ENCODE data around the gene EDNRA. TPM values are rescaled to one million over a fixed set of nuclear protein-coding genes. Genes with fewer than 3 reads are reported as not detected.

EDNRA gene
- total RNA-seq, 1 experiment from 2014 or later: 1.4 TPM

GRCh38 chr4:147485167-147485566, 4.3 kb downstream of the EDNRA start:
- Histone ChIP-seq H3K36me3 (replicated peaks; ENCODE audit: control insufficient read depth, insufficient read depth, low read length) (no peaks in the 10 kb centered on the region), H3K27me3 (ENCODE audit: control insufficient read depth, insufficient read depth, low read length) (peaks cover 26% of the 10 kb centered on the region), H3K4me3 (ENCODE audit: insufficient read depth, low read depth, low read length) (no peak overlapping the region)
- DNase-seq: no peak

DNA sequence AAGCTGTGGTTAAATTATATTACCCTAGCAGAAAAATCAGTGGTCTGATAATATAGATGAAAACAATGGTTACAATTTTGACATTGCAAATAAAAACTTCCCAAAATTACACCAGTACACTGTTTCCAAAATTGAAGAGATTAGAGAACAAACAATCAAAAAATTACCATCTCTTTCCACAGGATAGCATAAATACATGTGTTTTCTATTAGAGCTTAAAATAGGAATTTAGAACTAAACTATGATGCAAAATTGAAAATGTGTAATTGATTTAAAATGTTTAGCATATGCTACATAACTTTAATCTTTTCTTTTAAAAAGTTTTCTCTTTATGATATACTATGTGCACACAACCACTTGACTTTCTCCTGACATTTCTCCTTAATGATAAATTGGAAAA, 6.7 kb downstream of the EDNRA start:
- Histone ChIP-seq H3K36me3 (replicated peaks; ENCODE audit: control insufficient read depth, insufficient read depth, low read length) (no peaks in the 10 kb centered on the region), H3K27me3 (ENCODE audit: control insufficient read depth, insufficient read depth, low read length) (peaks cover 2% of the 10 kb centered on the region), H3K4me3 (ENCODE audit: insufficient read depth, low read depth, low read length) (no peak overlapping the region)
- DNase-seq: no peak

- no peak for DNase-seq
- Histone ChIP-seq H3K36me3 (replicated peaks; ENCODE audit: control insufficient read depth, insufficient read depth, low read length) (no peaks in the 10 kb centered on the region), H3K4me3 (ENCODE audit: insufficient read depth, low read depth, low read length) (no peak overlapping the region)
Measured at GRCh38 chr4:147488556-147488955, 7.7 kb downstream of the EDNRA start.

DNA sequence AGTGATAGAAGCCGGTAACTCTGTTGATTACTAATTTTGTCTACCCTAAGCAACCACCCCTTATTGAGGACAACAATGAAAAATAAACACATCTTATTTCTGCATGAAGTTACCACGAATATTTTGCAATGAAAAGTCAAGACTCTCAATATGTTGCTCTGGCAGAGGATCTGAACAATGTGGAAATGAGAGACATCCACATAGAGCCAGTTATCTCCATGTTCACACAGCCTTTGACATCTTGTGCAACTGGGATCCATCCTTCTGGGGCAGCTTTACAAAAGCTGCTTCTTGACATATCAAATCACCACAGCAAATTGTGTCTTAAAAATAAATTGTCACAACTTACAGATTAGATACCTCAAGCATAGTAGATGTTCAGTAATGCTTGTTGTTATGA, 10.2 kb downstream of the EDNRA start:
- no peak overlapping the region for H3K4me3 ChIP-seq (ENCODE audit: insufficient read depth, low read depth, low read length)
- no peak for DNase-seq
- no peaks in the 10 kb centered on the region for H3K36me3 ChIP-seq (replicated peaks; ENCODE audit: control insufficient read depth, insufficient read depth, low read length)
- H3K27me3 ChIP-seq (ENCODE audit: control insufficient read depth, insufficient read depth, low read length): no peaks in the 10 kb centered on the region

More at GRCh38 chr4:147488556-147488955, 7.7 kb downstream of the EDNRA start:
- no peaks in the 10 kb centered on the region for H3K27me3 ChIP-seq (ENCODE audit: control insufficient read depth, insufficient read depth, low read length)

GRCh38 chr4:147492306-147492705, 11.4 kb downstream of the EDNRA start:
- no peak for DNase-seq
- Histone ChIP-seq H3K27me3 (ENCODE audit: control insufficient read depth, insufficient read depth, low read length) (no peaks in the 10 kb centered on the region), H3K4me3 (ENCODE audit: insufficient read depth, low read depth, low read length) (no peak overlapping the region), H3K36me3 (replicated peaks; ENCODE audit: control insufficient read depth, insufficient read depth, low read length) (no peaks in the 10 kb centered on the region)

DNA sequence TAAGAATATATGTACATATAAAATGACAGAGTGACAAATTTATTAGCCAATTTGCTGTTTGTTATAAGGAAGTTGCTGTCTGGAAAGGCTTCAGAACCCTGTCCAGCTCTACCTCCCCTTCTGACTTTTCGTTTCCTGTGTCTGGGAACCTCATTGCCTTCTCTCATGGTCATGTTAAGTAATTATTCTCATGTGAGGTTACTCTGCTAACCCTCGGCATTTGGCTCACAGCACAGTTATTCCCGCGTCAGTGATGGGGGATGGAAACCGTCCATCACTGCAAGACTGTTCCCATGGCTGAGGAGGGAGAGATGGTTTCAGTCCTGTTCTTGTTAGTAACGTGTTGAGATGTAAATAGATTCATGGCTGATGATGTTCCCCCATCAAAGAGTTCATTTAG, 11.9 kb downstream of the EDNRA start:
- no peak for DNase-seq
- Histone ChIP-seq H3K36me3 (replicated peaks; ENCODE audit: control insufficient read depth, insufficient read depth, low read length) (no peaks in the 10 kb centered on the region), H3K4me3 (ENCODE audit: insufficient read depth, low read depth, low read length) (no peak overlapping the region), H3K27me3 (ENCODE audit: control insufficient read depth, insufficient read depth, low read length) (no peaks in the 10 kb centered on the region)

DNA sequence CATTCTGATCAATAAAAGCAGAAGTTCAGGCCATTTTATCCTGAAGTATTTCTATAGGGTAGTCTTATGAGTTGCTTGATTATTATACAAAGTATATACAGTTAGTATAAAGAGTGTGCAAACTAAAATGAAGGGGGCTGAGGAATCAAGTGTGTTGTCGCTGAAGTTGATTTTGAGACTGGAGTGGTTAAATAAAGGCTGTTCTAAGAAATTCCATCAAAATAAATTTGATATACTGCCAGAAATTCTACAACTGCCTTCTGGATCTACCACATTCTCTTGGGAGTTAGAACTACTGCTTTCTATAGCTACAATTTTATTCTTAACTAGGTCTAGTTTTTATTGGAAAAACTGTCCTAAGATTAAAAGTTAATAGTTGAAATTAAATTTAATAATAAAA, 12.4 kb downstream of the EDNRA start:
- DNase-seq: no peak
- Histone ChIP-seq H3K27me3 (ENCODE audit: control insufficient read depth, insufficient read depth, low read length) (no peaks in the 10 kb centered on the region), H3K4me3 (ENCODE audit: insufficient read depth, low read depth, low read length) (no peak overlapping the region), H3K36me3 (replicated peaks; ENCODE audit: control insufficient read depth, insufficient read depth, low read length) (no peaks in the 10 kb centered on the region)

- DNase-seq: no peak
- no peaks in the 10 kb centered on the region for H3K36me3 ChIP-seq (replicated peaks; ENCODE audit: control insufficient read depth, insufficient read depth, low read length)
- no peak overlapping the region for H3K4me3 ChIP-seq (ENCODE audit: insufficient read depth, low read depth, low read length)
- no peaks in the 10 kb centered on the region for H3K27me3 ChIP-seq (ENCODE audit: control insufficient read depth, insufficient read depth, low read length)
Measured at GRCh38 chr4:147494301-147494700, 13.4 kb downstream of the EDNRA start.

- no peak for DNase-seq
- no peaks in the 10 kb centered on the region for H3K36me3 ChIP-seq (replicated peaks; ENCODE audit: control insufficient read depth, insufficient read depth, low read length)
- H3K4me3 ChIP-seq (ENCODE audit: insufficient read depth, low read depth, low read length): no peak overlapping the region
- H3K27me3 ChIP-seq (ENCODE audit: control insufficient read depth, insufficient read depth, low read length): no peaks in the 10 kb centered on the region
Measured at GRCh38 chr4:147496500-147496899, 15.6 kb downstream of the EDNRA start.

DNA sequence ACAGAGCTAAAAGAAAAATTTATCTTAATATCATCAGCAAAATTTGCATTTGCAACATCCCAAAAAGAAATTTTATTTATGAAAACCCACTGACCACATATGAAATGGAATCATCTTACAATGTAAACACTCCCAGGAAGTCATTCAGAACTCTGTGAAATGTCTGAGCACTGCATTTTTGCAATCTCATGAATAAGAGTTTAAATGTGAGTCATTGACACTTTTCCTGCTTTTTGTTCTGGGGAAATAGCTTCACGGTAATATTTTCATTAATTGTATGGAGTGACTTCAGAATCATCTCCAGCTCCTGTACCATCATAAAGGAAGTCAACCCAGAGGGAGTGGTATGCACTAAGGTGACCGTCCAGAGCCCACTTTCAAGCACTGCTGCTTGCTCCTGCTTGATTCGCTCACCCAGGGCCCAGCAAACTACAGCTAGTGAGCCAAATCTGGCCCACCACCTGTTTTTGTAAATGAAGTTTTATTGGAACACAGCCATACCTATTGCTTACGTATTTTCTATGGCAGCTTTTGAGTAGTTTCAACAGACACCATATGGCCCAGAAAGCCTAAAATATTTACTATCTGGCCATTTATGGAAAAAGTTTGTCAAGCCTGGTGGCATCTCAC, 17.2 kb downstream of the EDNRA start:
- H3K27me3 ChIP-seq (ENCODE audit: control insufficient read depth, insufficient read depth, low read length): no peaks in the 10 kb centered on the region
- H3K36me3 ChIP-seq (replicated peaks; ENCODE audit: control insufficient read depth, insufficient read depth, low read length): no peaks in the 10 kb centered on the region
- H3K4me3 ChIP-seq (ENCODE audit: insufficient read depth, low read depth, low read length): no peak overlapping the region
- DNase-seq: no peak

- Histone ChIP-seq H3K36me3 (replicated peaks; ENCODE audit: control insufficient read depth, insufficient read depth, low read length) (no peaks in the 10 kb centered on the region), H3K4me3 (ENCODE audit: insufficient read depth, low read depth, low read length) (no peak overlapping the region), H3K27me3 (ENCODE audit: control insufficient read depth, insufficient read depth, low read length) (no peaks in the 10 kb centered on the region)
- DNase-seq: no peak
Measured at GRCh38 chr4:147508346-147508745, 27.4 kb downstream of the EDNRA start.

DNA sequence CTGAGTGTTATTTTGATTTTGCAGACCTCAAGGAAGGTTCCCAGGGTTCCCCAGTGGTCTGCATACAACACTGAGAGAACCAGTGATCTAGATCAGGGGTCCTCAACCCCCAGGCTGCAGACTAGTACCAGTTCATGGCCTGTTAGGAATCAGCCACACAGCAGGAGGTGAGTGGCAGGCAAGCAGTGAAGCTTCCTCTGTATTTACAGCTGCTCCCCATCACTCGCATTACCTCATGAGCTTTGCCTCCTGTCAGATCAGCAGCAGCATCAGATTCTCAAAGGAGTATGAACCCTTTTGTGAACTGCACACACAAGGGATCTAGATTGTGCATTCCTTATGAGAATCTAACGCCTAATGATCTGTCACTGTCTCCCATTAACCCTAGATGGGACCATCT, 28.5 kb downstream of the EDNRA start:
- Histone ChIP-seq H3K4me3 (ENCODE audit: insufficient read depth, low read depth, low read length) (no peak overlapping the region), H3K36me3 (replicated peaks; ENCODE audit: control insufficient read depth, insufficient read depth, low read length) (no peaks in the 10 kb centered on the region), H3K27me3 (ENCODE audit: control insufficient read depth, insufficient read depth, low read length) (no peaks in the 10 kb centered on the region)
- no peak for DNase-seq

DNA sequence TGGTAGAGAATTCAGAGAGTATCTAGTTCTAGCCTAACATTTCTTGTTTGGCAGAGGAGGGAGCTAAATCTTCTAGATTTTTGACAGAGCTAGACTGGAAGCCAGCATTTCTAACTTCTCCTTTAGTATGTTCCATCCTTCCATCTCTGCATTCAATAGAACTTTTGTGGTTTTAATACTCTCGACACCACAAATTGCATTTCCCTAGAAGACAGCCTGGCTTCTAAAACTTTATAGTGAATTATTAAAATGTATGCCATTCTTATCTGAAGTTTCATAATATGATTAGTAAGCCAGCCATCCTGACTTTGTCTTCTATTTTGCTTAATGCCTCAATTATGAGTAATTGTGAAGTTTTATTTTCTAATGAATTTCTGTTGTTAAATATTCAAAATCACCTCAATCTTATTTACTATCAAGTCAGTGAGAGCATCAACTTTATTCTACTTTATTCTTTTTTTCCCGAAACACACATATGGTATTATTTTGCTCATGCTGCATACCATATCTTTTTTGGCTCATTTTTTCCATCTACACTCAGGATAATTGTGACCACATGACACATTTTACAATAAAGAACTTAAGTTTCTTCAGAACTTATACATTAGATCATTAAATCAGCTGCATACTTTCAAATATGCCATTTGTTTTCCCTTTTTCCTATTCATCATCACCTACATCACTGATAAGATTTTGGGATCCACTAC, 30.2 kb downstream of the EDNRA start:
- no peak for DNase-seq
- no peaks in the 10 kb centered on the region for H3K36me3 ChIP-seq (replicated peaks; ENCODE audit: control insufficient read depth, insufficient read depth, low read length)
- H3K27me3 ChIP-seq (ENCODE audit: control insufficient read depth, insufficient read depth, low read length): no peaks in the 10 kb centered on the region
- no peak overlapping the region for H3K4me3 ChIP-seq (ENCODE audit: insufficient read depth, low read depth, low read length)

DNA sequence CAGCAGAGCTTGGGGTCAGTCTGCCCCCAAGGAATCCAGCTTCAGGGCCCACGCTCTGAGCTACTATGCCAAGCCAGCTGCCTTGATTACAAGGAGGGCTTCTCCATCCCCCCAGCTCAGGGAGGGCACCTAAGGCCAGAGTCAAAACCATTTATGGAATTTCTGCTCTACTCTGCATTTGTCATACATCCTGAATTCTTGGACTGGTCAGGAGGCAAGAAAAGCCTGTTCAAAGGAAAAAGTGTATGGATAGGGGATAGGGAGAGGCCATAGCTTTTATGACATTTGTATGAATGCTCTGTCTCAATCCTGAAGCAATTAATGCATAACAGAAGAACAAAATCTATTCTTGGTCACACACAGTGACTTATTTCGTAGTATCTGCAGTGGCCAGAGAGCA, 32.2 kb downstream of the EDNRA start:
- DNase-seq: no peak
- H3K27me3 ChIP-seq (ENCODE audit: control insufficient read depth, insufficient read depth, low read length): no peaks in the 10 kb centered on the region
- no peak overlapping the region for H3K4me3 ChIP-seq (ENCODE audit: insufficient read depth, low read depth, low read length)
- H3K36me3 ChIP-seq (replicated peaks; ENCODE audit: control insufficient read depth, insufficient read depth, low read length): no peaks in the 10 kb centered on the region

DNA sequence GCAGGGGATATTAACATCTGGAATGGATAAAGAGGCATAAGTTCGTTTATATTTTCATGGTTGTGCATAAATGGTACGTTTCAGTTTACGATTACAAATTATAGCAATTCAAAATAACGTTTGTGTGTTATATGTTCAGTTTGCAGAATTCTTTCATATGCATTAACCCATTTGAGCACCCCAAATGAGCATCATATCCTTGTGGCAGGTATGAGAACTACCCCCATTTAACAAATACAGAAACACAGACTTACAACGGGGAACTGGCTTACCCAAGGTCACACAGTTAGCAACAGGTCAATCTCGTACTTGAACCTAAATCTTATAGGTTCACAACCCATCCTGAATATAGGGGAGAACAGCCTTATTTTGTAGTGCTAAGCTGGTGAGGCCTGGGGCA, 33.1 kb downstream of the EDNRA start:
- Histone ChIP-seq H3K36me3 (replicated peaks; ENCODE audit: control insufficient read depth, insufficient read depth, low read length) (no peaks in the 10 kb centered on the region), H3K4me3 (ENCODE audit: insufficient read depth, low read depth, low read length) (no peak overlapping the region), H3K27me3 (ENCODE audit: control insufficient read depth, insufficient read depth, low read length) (no peaks in the 10 kb centered on the region)
- no peak for DNase-seq

Data from H7 (cell line).